AG09309 (cell line): ENCODE measurements around the gene IGFBP4.

ENCODE experiments used
- DNase-seq: peaks from one replicate; pipeline ENCODE4 v3.0.0-alpha.2; 2010; ENCODE audit warnings: low read depth
- H3K4me3 ChIP-seq: 2 replicates; pipeline ENCODE4 v1.5.1; 2011; ENCODE audit warnings: mild to moderate bottlenecking, low read depth, low read length, moderate library complexity; ENCODE audit not compliant: control insufficient read depth
- CTCF ChIP-seq: IDR thresholded peaks from 2 replicates; pipeline ENCODE4 v1.5.1; 2011; ENCODE audit warnings: mild to moderate bottlenecking, low read depth, low read length, inconsistent platforms; ENCODE audit not compliant: insufficient read depth, control insufficient read depth; ENCODE audit errors: missing control alignments

IGFBP4 gene

DNA sequence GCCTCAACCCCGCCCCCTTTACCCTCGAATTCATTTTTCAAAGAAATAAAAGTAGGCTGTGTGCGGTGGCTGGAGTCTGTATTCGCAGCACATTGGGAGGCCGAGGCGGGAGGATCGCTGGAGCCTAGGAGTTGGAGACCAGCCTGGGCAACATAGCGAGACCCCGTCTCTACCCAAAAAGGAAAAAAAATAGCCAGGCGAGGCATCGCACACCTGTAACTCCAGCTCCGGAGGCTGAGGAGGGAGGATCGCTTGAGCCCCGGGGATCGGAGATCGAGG, 24.9 kb upstream of the IGFBP4 start:
- DNase-seq = no peak
- H3K4me3 ChIP-seq = peak overlapping the region; percentile 48
- TF ChIP-seq CTCF = no peak

DNA sequence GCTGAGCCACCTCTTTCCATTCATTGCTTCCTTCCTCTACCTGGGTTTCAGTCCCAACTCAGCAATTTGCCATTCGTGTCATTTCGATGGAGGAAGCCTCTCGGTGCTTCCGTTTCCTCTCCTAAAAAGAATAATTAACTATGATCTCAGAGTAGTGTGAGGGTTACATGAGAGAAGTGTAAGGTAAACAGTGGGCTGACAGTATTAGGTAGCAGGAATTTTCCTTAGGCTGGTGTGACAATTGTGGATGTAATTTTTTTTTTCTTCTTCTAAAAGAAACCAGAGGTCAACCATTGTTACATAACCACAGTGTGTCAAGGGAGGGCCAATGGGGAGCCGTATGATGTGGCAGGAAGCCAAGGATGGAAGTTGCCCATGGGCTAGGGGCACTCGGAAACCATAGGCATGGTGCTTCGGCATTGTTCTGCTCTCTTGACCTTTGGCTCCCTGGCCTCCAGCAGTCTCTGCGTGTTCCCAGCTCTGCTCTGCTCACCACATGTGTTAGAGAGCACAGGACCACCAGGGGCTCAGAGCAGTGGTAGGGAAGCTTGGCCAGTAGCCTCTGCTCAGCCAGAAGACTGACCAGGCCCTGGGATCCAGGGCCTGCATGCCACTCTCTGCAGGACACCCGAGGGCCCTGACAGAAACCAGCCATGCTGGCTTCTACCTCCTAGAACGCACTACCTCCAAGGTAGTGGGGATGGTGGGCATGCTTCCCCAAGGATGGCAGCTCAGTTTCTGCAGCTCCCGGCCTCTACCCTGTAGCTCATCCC, 23.5 kb upstream of the IGFBP4 start:
- DNase-seq = no peak
- TF ChIP-seq CTCF = no peak

GRCh38 chr17:40422990-40423633, 20.1 kb upstream of the IGFBP4 start:
- TF ChIP-seq CTCF = no peak

More for the DNA sequence above, 23.5 kb upstream of the IGFBP4 start:
- H3K4me3 ChIP-seq = no peak overlapping the region

DNA sequence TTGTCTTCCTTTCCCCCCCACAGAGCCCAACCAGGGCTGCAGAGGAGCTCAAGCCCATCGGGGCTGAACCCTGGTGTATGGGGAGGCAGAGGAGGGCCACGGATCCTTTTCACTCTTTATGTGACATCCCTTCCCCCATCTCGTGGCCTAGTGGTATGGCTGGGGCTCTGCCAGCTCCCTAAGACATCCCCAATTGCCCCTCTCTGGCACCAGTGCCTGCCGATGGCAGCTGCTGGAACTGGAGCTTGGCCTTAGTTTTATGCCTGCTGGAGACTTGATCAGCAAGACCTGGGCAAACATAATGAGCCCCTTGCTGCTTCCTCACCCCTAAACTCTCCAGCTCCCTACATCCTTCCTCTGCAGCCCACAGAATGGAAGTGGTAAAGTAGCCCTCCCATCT, 17.5 kb upstream of the IGFBP4 start:
- no peak for DNase-seq

More at GRCh38 chr17:40422990-40423633, 20.1 kb upstream of the IGFBP4 start:
- no peak overlapping the region for H3K4me3 ChIP-seq
- no peak for DNase-seq

GRCh38 chr17:40427002-40427491, 16.2 kb upstream of the IGFBP4 start:
- DNase-seq = no peak
- TF ChIP-seq CTCF = no peak
- H3K4me3 ChIP-seq = no peak overlapping the region

More for the DNA sequence above, 17.5 kb upstream of the IGFBP4 start:
- TF ChIP-seq CTCF = no peak
- no peak overlapping the region for H3K4me3 ChIP-seq

GRCh38 chr17:40430272-40431230, 12.7 kb upstream of the IGFBP4 start:
- no peak for DNase-seq
- no peak overlapping the region for H3K4me3 ChIP-seq
- no peak for TF ChIP-seq CTCF
